GM23248 (cell line): ENCODE measurements around the gene OTX2. TPM values are rescaled to one million over a fixed set of nuclear protein-coding genes. Genes with fewer than 3 reads are reported as not detected.

ENCODE experiments used
- DNase-seq: peaks from one replicate; pipeline ENCODE4 v3.0.0-alpha.2; 2015
- H2AFZ ChIP-seq: fragments of 200-600 bp; sonication (generic); 2 replicates; pipeline ENCODE4 v1.6.1; 2016; ENCODE audit warnings: antibody characterized with exemption
- H3F3A ChIP-seq: fragments of 200-600 bp; sonication (generic); 2 replicates; pipeline ENCODE4 v1.6.1; 2016; ENCODE audit warnings: mild to moderate bottlenecking, antibody characterized with exemption, mixed run types; ENCODE audit not compliant: insufficient read depth
- H3K27ac ChIP-seq: fragments of 200-600 bp; sonication (generic); 2 replicates; pipeline ENCODE4 v1.5.1; 2016; ENCODE audit warnings: mild to moderate bottlenecking
- H3K27me3 ChIP-seq: fragments of 200-600 bp; sonication (generic); replicated peaks from 2 replicates; pipeline ENCODE4 v1.6.1; 2016; ENCODE audit warnings: mild to moderate bottlenecking; ENCODE audit not compliant: insufficient read depth
- H3K36me3 ChIP-seq: fragments of 200-600 bp; sonication (generic); 2 replicates; pipeline ENCODE4 v1.6.1; 2016; ENCODE audit warnings: low read depth, mild to moderate bottlenecking
- H3K4me1 ChIP-seq: fragments of 200-600 bp; sonication (generic); 2 replicates; pipeline ENCODE4 v1.6.1; 2016; ENCODE audit warnings: mild to moderate bottlenecking; ENCODE audit not compliant: insufficient read depth
- H3K4me2 ChIP-seq: fragments of 200-600 bp; sonication (generic); one replicate; pipeline ENCODE4 v1.6.1; 2016; ENCODE audit warnings: mild to moderate bottlenecking; ENCODE audit not compliant: unreplicated experiment
- H3K4me3 ChIP-seq: fragments of 200-600 bp; sonication (generic); 2 replicates; pipeline ENCODE4 v1.5.1; 2016; ENCODE audit warnings: mild to moderate bottlenecking
- H3K79me2 ChIP-seq: fragments of 200-600 bp; sonication (generic); 2 replicates; pipeline ENCODE4 v1.6.1; 2016; ENCODE audit warnings: mild to moderate bottlenecking; ENCODE audit not compliant: insufficient read depth
- H3K9ac ChIP-seq: fragments of 200-600 bp; sonication (generic); 2 replicates; pipeline ENCODE4 v1.6.1; 2016; ENCODE audit warnings: mild to moderate bottlenecking
- H3K9me2 ChIP-seq: fragments of 200-600 bp; sonication (generic); 2 replicates; pipeline ENCODE4 v1.6.1; 2016; ENCODE audit warnings: mixed run types, mild to moderate bottlenecking, moderate library complexity; ENCODE audit not compliant: insufficient read depth
- H3K9me3 ChIP-seq: fragments of 200-600 bp; sonication (generic); one replicate; pipeline ENCODE4 v1.6.1; 2017; ENCODE audit warnings: low read depth
- H4K20me1 ChIP-seq: fragments of 200-600 bp; sonication (generic); 2 replicates; pipeline ENCODE4 v1.6.0; 2016; ENCODE audit not compliant: insufficient read depth
- EZH2 ChIP-seq: fragments of 200-600 bp; sonication (generic); IDR thresholded peaks from 2 replicates; pipeline ENCODE4 v1.6.1; 2018; ENCODE audit warnings: antibody characterized with exemption, mild to moderate bottlenecking; ENCODE audit not compliant: insufficient read depth, poor library complexity, severe bottlenecking
- EZH2phosphoT487 ChIP-seq: fragments of 200-600 bp; sonication (generic); IDR thresholded peaks from 2 replicates; pipeline ENCODE4 v1.6.1; 2018; ENCODE audit warnings: antibody characterized with exemption, moderate library complexity, mild to moderate bottlenecking, low read depth; ENCODE audit not compliant: insufficient read depth
- WGBS, 2 experiments: methylation state at CpG; one replicate each; pipeline ENCODE4 v1.1.6; 2015 to 2017; ENCODE audit warnings: low lambda C conversion rate in 2 of 2, low coverage in 1 of 2; ENCODE audit errors: missing lambda C conversion rate in 2 of 2; 5-methylcytosine and 5-hydroxymethylcytosine counted together
- in situ Hi-C: fragments of 300-500 bp; cut with MboI; formaldehyde crosslinking; loops from 2 replicates; pipeline ENCODE4 v1.15.0; 2020
- polyA plus RNA-seq: library from polyadenylated mRNA; unstranded; fragments of >200 nt; fragmentation: Nextera tagmentation; extraction: Ambion mirVana; gene quantifications from 2 replicates; pipeline ENCODE4 v1.2.1, GENCODE V29; 2016
- total RNA-seq: library from RNA; depleted of rRNA; stranded (reverse); fragments of >200 nt; shearing (Covaris generic); gene quantifications from 2 replicates; pipeline ENCODE4 v1.2.3, GENCODE V29; 2014

The OTX2 gene
- total and polyA plus RNA-seq, 2 experiments from 2014 or later = not detected

GRCh38 chr14:56821177-56821576 is 10.9 kb upstream of the OTX2 start:
- TF ChIP-seq EZH2phosphoT487 (no peak), EZH2 (no peak)
- in situ Hi-C loops = no loop called here
- WGBS, 2 experiments = 18 to 24% methylated on average over 4 of the region's 4 CpGs

GRCh38 chr14:56817396-56817921 is 7.2 kb upstream of the OTX2 start:
- WGBS, 2 experiments = 3 to 4% methylated on average over 25 to 31 of the region's 31 CpGs
- no peak overlapping the region for H3K9ac ChIP-seq
- H3K4me2 ChIP-seq = no peak overlapping the region
- no peak for DNase-seq
- no peaks in the 10 kb centered on the region for H3K36me3 ChIP-seq
- no peaks in the 10 kb centered on the region for H4K20me1 ChIP-seq
- no peaks in the 10 kb centered on the region for H3F3A ChIP-seq
- TF ChIP-seq EZH2phosphoT487 = no peak
- no peak for TF ChIP-seq EZH2
- no peaks in the 10 kb centered on the region for H3K79me2 ChIP-seq
- H3K9me2 ChIP-seq = no peaks in the 10 kb centered on the region
- no peak overlapping the region for H3K4me3 ChIP-seq
- H3K27me3 ChIP-seq = peaks cover 59% of the 10 kb centered on the region
- no peaks in the 10 kb centered on the region for H3K4me1 ChIP-seq
- H2AFZ ChIP-seq = no peak overlapping the region
- H3K27ac ChIP-seq = no peak overlapping the region
- in situ Hi-C loops = no loop called here
- H3K9me3 ChIP-seq = no peaks in the 10 kb centered on the region

More at GRCh38 chr14:56821177-56821576, 10.9 kb upstream of the OTX2 start:
- Histone ChIP-seq H3K4me3 (no peak overlapping the region), H3K27ac (no peak overlapping the region), H3K4me2 (no peak overlapping the region), H3K4me1 (no peaks in the 10 kb centered on the region), H2AFZ (no peak overlapping the region), H3K79me2 (no peaks in the 10 kb centered on the region), H4K20me1 (no peaks in the 10 kb centered on the region), H3K9ac (no peak overlapping the region), H3F3A (no peaks in the 10 kb centered on the region), H3K36me3 (no peaks in the 10 kb centered on the region), H3K9me2 (no peaks in the 10 kb centered on the region), H3K27me3 (peaks cover 24% of the 10 kb centered on the region), H3K9me3 (no peaks in the 10 kb centered on the region)
- DNase-seq = no peak

DNA sequence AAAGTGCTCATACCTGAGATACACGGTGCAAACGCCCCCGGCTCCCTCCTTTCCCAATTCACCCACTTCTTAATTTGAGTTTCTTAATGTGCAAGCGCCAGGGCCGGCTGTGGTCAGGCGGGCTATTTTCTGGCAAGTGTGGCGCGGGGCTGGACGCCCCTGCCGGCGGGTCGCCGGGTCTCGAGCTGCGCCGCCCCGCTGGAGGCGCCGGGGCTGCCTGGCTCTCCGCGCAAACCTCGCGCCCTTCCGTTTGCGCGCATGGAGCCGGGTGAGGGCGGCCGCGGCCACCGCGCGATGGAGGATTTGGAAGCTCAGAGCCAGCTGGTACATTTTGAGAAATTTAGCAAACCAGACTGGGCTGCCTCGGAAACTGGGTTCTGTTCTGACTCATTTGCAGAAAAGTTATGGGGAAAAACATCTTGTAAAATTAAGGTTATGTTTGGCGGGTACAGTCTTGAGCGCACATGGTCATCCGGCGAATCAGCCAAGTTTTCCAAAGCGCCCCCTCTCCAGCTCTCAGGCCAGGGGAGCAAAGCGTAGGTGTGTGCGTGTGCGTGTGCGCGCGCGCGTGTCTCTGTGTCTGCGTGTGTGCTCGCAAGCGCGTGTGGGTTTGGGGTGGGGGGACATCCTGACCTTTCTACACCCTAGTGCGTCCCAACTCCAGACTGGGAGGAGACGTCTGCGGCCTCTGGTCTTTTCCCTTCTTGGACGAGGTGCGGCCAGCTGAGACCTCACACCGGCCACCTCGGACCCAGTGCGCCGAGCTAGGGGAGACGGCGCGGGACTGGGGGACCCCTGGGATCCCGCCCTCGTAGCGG is 6.5 kb upstream of the OTX2 start:
- H3K9ac ChIP-seq = no peak overlapping the region
- H3K4me2 ChIP-seq = no peak overlapping the region
- H2AFZ ChIP-seq = no peak overlapping the region
- in situ Hi-C loops = no loop called here
- no peaks in the 10 kb centered on the region for H4K20me1 ChIP-seq
- whole genome bisulfite sequencing, 2 experiments = 5 to 6% methylated on average over 64 of the region's 66 CpGs
- no peak overlapping the region for H3K27ac ChIP-seq
- H3K36me3 ChIP-seq = no peaks in the 10 kb centered on the region
- H3K9me3 ChIP-seq = no peaks in the 10 kb centered on the region
- H3K4me3 ChIP-seq = no peak overlapping the region
- no peaks in the 10 kb centered on the region for H3K9me2 ChIP-seq
- H3K79me2 ChIP-seq = no peaks in the 10 kb centered on the region
- no peak for DNase-seq
- H3F3A ChIP-seq = no peaks in the 10 kb centered on the region
- TF ChIP-seq EZH2phosphoT487 (no peak), EZH2 (no peak)
- H3K27me3 ChIP-seq = peaks cover 63% of the 10 kb centered on the region
- no peaks in the 10 kb centered on the region for H3K4me1 ChIP-seq

- WGBS, 2 experiments = 10 to 13% methylated on average over 5 of the region's 5 CpGs
- Histone ChIP-seq H3K36me3 (no peaks in the 10 kb centered on the region), H4K20me1 (no peaks in the 10 kb centered on the region), H3K9ac (no peak overlapping the region), H3K4me3 (no peak overlapping the region), H2AFZ (no peak overlapping the region), H3K27ac (no peak overlapping the region), H3K79me2 (no peaks in the 10 kb centered on the region), H3K9me3 (no peaks in the 10 kb centered on the region), H3K9me2 (no peaks in the 10 kb centered on the region), H3K4me2 (no peak overlapping the region), H3F3A (no peaks in the 10 kb centered on the region), H3K4me1 (no peaks in the 10 kb centered on the region), H3K27me3 (peaks cover 67% of the 10 kb centered on the region)
- no peak for DNase-seq
- no peak for TF ChIP-seq EZH2
- TF ChIP-seq EZH2phosphoT487 = no peak
- in situ Hi-C loops = no loop called here
Observed at GRCh38 chr14:56815745-56816144, 5.5 kb upstream of the OTX2 start.
